GM18909 (cell line): ENCODE data around the gene SMIM41.
A peak's percentile ranks its signal among the peaks of the same experiment; 100 is the strongest.
"Not testable (repeated sequence)": the region's sequence is repeated elsewhere in the genome, so short reads cannot be mapped to it uniquely, and the experiment has no call there.

Experiments used
- ATAC-seq: cut with Tn5 transposase; IDR thresholded peaks from one replicate; pipeline ENCODE4 v1.9.1; 2021; ENCODE audit warnings: mild to moderate bottlenecking; ENCODE audit not compliant: unreplicated experiment, poor library complexity

Gene SMIM41

GRCh38 chr12:52082988-52083637 is 3.6 kb downstream of the SMIM41 start:
- ATAC-seq: peak; percentile 39

- no peak for ATAC-seq
Observed at GRCh38 chr12:52083638-52083996, 4.1 kb downstream of the SMIM41 start.

- no peak for ATAC-seq
Observed at GRCh38 chr12:52084491-52085231, 5.2 kb downstream of the SMIM41 start.

DNA sequence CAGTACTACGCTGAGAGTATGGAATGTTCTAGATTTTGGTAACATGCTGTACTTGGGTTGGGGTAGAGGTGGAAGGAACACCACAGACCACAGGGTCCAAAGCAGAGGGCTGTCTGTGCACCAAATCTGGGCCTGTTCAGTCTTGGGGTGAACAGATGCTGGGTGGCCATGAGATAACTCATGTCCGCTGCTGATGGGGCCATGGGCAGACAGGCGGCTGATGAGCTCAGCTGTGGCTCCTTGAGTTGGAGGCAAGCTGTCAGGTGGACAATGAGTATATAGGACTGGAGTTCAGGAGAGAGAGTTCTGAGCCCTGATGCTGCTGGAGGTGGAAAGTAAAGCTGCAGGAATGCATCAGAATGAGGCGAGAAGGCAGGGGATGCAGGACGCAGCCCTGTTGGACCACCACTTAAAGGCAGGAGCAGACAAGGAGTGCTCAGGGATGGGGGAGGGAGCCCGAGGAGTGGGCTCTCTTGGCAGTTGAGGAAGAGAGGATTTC is 6.2 kb downstream of the SMIM41 start:
- no peak for ATAC-seq

DNA sequence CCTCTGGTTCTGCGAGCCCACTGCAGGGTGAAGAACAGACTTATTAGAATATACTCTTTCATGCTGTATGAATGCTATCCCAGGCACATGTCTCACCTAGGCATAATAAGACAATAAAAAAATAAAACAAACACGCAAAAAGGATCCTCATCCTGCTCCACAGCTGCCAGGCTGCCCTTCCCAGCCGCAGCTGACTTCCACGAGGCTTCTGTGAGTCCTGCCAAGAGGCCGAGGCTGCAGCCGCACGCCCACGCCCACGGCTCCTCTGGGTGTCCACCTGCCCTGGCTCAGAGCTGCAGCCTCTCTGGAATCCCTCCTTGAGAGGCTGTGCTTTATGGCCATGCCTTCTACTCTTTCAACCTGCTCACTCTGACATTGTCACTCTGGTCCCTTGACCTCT is 6.9 kb downstream of the SMIM41 start:
- ATAC-seq: no peak

DNA sequence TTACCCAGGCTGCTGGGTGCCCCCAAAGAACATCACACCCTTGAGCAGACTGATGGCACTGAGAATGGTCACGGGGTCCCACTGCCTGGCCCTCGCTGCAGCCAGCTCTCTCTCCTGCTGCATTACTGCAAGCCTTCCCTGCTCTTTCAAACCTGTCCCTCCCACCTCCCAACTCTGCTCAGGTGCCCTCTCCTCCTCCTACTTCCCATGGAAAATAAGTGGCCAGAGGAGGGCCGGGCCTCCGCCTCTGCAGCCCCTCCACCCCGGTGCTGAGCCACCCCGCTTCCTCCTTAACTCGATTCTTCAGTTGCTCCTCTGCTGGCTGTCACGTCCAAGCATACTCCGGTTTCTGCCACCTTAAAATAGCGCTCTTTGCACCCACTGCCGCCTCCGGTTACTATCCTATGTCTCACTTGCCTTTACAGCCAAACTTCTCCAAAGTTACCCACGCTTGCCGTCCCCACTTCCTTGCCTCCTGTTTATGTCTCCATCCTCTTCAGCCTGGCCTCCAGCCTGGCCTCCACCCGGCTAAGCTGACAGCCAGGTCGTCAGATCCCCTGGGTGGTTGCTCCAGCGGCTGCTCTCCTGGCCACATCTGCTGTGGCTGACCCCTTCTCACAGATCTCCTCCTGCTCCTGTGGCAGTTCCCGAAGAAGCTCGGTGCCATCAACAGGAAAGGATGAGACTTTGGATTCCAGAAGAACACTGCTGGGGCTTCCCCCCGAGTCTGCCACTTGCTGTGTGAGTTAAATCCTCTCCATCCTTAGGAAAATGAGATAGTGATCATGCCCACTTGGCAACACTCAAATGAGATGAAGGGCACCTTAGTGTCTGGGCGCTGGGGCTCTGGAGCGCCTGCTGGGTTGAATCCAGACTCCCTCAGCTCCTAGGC is 7.7 kb downstream of the SMIM41 start:
- ATAC-seq: no peak

DNA sequence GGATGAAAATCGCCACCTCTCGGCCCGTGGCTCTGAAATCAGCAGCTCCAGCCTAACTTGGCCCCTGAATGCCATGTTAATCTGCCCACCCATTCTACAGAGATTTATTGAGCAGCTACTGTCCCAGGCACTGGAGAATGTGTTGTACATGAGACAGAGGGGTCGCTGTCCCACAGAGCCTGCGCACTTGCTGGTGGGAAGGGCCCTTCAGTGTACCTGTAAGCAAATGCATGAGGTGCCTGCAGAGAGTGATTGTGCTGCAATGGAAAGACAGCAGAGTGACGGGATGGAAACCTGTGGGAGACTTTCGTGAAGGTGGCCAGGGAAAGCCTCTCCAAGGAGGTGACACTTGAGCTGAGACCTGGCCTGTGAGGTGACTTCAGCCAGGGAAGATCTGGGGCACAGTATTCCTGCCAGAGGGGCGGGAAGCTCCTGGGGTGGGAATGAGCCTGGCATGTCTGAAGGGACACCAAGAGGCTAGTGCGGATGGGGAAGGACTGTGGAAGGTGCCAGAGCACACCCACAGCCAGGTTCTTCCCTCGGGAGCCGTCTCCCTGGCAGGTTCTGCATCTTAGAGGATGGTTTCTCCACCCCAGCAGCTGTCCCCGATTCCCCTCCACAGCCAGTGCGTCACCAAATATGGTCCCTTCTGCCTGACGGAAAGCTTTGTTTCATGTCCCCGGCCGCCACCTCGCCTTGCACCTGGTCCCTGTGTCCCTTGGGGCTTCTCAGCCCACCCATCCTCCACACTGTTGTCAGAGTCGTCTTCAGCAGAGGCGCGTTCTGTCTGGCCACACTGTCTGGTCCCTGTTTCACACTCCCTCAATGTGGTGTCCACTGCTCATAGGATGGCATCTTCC is 8.7 kb downstream of the SMIM41 start:
- no peak for ATAC-seq

DNA sequence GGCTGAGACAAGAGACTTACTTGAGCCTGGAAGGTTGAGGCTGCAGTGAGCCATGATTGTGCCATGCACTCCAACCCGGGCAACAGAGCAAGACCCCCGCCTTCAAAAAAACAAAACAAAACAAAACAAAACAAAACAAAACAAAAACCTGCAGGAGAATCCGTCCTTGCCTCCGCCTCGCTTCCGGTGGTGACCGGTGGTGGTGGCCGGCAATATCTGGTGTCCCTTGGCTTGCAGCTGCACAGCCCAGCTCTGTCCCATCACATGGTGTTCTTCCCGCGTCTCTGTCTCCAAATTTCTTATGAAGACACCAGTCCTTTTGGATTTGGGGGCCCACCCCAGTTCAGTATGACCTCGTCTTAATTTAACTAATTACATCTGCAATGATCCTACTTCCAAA is 10.0 kb downstream of the SMIM41 start:
- no peak for ATAC-seq

DNA sequence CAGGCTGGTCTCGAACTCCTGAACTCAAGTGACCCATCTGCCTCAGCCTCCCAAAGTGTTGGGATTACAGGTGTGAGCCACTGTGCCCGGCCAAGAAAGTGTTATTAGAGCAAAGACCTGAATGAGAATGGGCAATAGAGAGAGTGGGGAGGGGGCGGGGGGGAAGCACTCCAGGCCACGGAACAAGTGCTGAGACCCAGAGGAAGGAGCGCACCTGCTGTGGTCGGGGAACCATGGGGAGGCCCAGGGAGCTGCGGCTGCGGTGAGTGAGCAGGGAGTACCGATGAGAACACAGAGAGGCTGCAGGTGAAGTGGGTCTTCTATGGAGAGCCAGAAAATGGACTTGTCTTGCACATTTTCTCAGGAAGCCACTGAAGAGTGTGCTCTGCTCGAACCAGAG is 10.8 kb downstream of the SMIM41 start:
- no peak for ATAC-seq

- no peak for ATAC-seq
Observed at GRCh38 chr12:52091061-52091460, 11.6 kb downstream of the SMIM41 start.

GRCh38 chr12:52091869-52092268 is 12.4 kb downstream of the SMIM41 start:
- no peak for ATAC-seq

DNA sequence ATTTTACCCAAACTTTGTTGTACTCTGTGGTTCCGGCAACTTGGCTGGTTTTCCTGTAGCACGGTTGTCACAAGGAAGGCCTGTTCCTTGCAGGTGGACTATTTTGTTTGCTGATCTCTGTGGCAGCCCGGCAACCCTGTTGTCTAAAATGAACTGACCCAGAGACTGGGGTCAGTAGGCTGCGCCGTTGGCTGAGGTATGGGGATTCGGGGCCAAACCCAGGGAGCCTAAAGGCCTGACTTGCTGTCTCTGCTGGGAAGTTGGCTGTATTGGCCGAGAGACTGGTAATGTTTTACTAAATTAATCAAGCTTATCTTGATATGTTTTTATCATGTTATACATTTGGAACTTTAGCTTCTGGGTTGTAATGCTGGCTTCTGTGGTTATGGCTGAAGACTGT is 13.8 kb downstream of the SMIM41 start:
- no peak for ATAC-seq

DNA sequence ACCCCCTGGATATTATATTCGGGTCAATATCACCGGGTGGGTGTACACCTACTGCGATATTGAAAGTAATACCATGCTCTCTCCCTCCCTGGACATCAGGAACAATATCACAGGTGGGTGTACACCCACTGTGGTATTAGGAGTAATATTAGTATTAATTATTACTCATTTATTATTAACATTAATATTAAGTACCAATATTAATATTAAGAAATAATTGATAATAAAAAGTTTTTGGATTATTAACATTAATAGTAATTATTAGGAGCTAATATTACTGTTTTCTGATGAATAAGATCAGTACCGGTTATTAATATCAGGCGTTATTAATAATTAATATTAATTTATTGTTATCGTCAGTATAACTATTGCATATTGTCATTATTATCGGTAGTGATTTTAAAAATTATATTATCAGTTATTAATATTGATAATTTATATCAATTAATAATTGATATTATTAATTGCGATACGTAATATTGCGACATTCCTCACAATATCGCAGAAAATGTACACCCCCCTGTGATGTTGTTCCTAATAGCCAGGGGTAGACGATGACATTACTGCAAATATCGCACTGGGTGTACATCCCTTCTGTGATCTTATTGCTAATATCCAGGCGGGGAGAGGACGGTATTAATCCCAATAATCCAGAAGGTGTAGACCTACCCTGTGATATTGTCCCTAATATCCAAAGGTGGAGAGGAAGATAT is 17.0 kb downstream of the SMIM41 start:
- no peak for ATAC-seq

DNA sequence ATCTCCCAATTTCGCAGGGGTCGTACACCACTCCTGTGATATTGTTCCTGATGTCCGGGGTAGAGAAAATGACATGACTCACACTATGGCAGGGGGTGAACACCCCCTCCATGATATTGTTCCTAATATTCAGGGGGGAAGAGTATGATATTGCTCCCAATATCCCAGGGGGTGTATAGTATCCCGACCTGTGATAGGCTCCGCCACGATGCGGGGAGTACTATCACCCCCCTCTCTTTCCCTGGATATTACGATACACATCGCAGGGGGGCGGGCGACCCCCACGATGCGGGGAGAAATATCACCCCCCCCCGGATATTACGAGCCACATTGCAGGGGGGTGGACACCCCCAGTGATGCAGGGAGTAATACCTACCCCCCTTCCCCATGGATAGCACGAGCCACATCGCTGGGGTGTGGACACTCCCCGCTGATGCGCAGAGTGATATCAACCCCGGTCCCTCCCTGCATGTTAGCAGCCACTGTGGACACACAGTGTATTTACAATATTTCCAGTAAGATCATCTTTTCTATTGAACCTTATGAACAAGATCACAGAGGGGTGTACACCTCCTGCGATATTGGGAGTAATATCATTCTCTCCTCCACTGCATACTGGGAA is 17.7 kb downstream of the SMIM41 start:
- ATAC-seq: no peak

DNA sequence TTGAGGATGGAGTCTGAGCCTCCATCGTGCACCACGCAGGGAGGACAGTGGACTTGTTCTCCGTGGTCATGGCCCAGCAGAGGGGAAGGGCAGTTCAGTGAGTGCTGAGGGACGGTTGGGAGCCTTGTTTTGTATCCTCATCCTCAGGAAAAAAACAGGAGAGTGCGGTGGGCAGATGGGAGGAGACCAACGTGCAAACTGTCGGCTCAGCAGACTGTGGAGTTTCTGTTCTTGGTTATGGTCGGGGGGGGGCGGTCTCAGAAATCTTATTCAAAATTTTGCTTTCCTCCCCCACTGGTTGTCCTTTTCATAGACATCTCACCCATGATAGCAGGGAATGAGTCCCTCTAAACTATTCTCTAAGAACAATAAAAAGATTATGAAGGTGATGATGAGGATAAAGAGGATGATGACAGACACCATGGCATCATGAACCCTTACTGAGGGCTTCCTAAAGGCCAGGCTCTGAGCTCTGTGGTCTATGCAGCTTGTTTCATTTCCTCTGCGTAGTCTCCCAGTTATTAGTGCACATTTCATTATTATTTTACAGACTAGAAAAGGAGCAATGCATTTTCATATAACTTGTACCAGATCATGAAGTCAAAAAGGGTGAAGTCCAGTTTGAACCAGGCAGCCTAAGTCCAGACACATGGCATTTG is 25.1 kb downstream of the SMIM41 start:
- ATAC-seq: not testable (repeated sequence)

GRCh38 chr12:52116222-52117125 is 37.0 kb downstream of the SMIM41 start:
- ATAC-seq: not testable (repeated sequence)

DNA sequence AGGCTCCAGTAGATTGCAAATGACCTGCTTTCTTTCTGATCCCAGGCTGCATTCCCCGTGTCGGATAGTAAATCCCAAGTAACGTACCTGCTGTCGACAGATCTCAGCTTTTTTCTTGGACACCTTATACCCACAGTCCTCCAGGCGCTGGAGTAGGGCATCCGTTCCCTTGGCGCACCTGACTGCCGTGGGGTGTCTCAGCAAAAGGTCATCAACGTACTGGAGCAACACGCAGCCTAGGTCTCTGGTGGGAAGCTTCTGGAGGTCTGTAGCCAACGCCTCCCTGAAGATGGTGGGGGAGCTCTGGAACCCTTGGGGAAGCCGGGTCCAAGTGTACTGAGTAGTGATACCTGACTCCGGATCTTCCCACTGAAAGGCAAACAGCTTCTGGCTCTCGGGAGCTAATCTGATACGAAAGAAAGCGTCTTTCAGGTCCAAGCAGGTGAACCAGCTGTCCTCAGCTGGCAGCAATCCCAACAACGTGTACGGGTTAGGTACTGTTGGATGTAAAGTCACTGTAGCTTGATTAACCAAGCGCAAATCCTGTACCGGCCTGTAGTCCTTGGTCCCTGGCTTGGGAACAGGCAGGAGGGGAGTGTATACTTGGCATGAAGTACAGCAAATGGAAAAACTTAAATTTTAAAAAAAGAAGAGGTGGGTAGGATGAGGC is 38.4 kb downstream of the SMIM41 start:
- peak; percentile 21 for ATAC-seq
